Activated CD4-positive, alpha-beta memory T cell treated with anti-CD3 and anti-CD28 coated beads for 36 hours (primary cell): ENCODE data around the gene S100A8. TPM values are rescaled to one million over a fixed set of nuclear protein-coding genes. Genes with fewer than 3 reads are reported as not detected.

ENCODE experiments used
- CTCF ChIA-PET: fragments of 350-600 bp; sonication (Branson Sonifier 250); formaldehyde crosslinking; loops from one replicate; lab custom pipeline; 2021; ENCODE audit warnings: antibody characterized with exemption, inconsistent platforms; lab: Charles Lee
- POLR2A ChIA-PET: fragments of 350-600 bp; sonication (Branson Sonifier 250); formaldehyde crosslinking; loops from one replicate; lab custom pipeline; 2021; ENCODE audit warnings: antibody characterized with exemption; lab: Charles Lee
- DNase-seq: peaks from one replicate; pipeline ENCODE4 v3.0.0-alpha.2; 2020
- H3K27ac Mint-ChIP-seq: one replicate; pipeline ENCODE4 v1.8.0; 2021; ENCODE audit warnings: mixed read lengths
- H3K27me3 Mint-ChIP-seq: one replicate; pipeline ENCODE4 v1.8.0; 2021; ENCODE audit warnings: mixed read lengths
- H3K36me3 Mint-ChIP-seq: one replicate; pipeline ENCODE4 v1.8.0; 2021; ENCODE audit warnings: mixed read lengths
- H3K4me1 Mint-ChIP-seq: one replicate; pipeline ENCODE4 v1.8.0; 2021; ENCODE audit warnings: low read depth, mixed read lengths
- H3K4me3 Mint-ChIP-seq: one replicate; pipeline ENCODE4 v1.8.0; 2021; ENCODE audit warnings: mild to moderate bottlenecking, mixed read lengths
- H3K9me3 Mint-ChIP-seq: one replicate; pipeline ENCODE4 v1.8.0; 2021; ENCODE audit warnings: mixed read lengths
- intact Hi-C: fragments of 100-400 bp; cut with micrococcal nuclease; formaldehyde crosslinking; loops from one replicate; pipeline ENCODE4 v1.15.1; 2023
- total RNA-seq, 2 experiments: library from RNA; stranded (reverse); gene quantifications; one replicate each; pipeline ENCODE4 v1.2.3, GENCODE V29; 2021

Gene S100A8
- total RNA-seq: not detected

DNA sequence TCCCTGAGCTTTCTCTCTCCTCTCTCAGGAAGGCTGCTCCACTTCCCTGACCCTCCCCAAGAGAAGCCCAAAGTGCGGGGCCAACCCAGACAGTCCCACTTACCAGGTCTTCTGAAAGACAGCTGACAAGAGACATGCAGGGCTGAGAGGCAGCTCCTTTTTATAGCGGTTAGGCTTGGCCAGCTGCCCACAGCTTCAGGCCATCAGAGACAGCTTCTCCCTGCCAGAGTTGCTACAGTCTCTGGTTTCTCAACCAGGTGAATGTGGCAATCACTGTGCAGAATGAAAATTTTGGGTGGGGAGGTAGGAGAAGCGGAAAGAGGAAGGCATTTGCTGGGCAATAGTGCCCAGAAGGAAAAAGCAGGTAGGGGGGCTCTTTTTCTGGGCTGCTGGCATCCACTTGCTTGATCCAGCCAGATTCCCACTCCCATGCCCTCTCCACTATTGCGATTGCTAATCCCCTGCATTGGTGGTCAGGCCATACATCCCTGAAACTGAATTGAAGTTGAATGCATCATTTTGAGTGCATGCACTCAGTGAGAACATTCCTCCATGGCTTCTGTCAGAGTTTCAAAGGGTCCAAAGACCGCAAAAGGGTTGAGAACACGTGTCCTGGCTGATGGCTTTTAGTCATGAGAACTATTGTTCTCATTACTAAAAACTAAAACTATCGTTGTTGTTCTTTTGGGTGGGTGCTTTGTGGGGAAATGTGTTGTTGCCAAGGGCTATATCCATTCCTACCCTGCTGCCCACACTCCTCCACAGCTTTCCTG, at the start of gene S100A8:
TSS of gene S100A8 (minus strand) at position 136 of the 773 bp plus-strand sequence. CDS start 538 bp downstream, outside the sequence.
- no peaks in the 10 kb centered on the region for H3K36me3 Mint-ChIP-seq
- CTCF ChIA-PET: no interaction called here
- no peaks in the 10 kb centered on the region for H3K9me3 Mint-ChIP-seq

DNA sequence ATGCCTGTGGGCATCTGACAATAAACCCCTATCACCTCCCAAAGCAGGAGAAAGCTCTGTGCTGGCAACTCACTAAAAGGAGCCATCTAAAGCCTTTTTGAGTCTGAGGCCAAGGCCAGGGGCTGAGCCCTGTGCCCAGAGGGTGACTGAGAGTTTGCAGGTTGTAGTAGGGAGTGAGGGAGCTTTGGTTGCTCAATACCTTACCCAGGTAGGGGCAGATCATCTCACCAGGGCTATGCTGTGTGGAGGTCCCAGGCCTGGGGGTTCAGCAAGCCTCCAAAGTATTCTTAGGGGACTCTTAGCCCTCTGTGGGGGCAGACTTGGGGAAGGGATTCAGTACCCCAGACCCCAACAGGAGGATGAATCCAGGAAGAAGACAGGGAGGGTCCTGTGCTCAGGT, 48.4 kb upstream of the S100A8 start:
- DNase-seq: no peak
- Mint-ChIP-seq H3K27me3 (peaks cover 16% of the 10 kb centered on the region), H3K4me3 (no peak overlapping the region), H3K9me3 (no peaks in the 10 kb centered on the region), H3K4me1 (no peaks in the 10 kb centered on the region), H3K27ac (no peak overlapping the region), H3K36me3 (no peaks in the 10 kb centered on the region)
- intact Hi-C loops: no loop called here
- CTCF ChIA-PET: no interaction called here
- POLR2A ChIA-PET: no interaction called here

More for the DNA sequence above, at the start of gene S100A8:
- H3K27ac Mint-ChIP-seq: no peak within 1 kb of the TSS
- H3K27me3 Mint-ChIP-seq: peaks cover 14% of the 10 kb centered on the region
- intact Hi-C loops: no loop called here
- DNase-seq: no peak
- H3K4me3 Mint-ChIP-seq: no peak within 1 kb of the TSS
- POLR2A ChIA-PET: no interaction called here
- peaks cover 6% of the 10 kb centered on the region for H3K4me1 Mint-ChIP-seq

DNA sequence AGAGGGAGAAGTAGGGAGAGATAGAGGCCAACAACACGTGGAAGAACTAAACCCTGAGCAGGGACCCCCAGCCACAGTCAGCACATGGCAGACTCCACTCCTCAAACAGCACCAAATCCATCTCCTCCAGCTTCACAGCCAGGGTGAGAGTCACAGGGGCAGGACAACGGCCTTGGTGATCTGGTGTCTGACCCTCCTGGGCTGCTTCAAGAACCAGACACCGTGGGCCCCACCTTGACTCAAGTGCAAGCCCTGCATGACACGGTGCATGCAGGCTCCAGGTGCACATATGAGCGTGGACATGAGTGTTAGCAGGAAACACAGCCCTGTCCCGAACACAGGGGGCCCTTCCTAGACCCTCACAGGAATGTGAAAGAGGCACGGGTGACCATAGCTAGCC, 47.7 kb upstream of the S100A8 start:
- intact Hi-C loops: no loop called here
- no peak for DNase-seq
- Mint-ChIP-seq H3K27ac (no peak overlapping the region), H3K9me3 (no peaks in the 10 kb centered on the region), H3K4me3 (no peak overlapping the region), H3K27me3 (peaks cover 11% of the 10 kb centered on the region), H3K4me1 (no peaks in the 10 kb centered on the region), H3K36me3 (no peaks in the 10 kb centered on the region)
- ChIA-PET POLR2A (no interaction called here), CTCF (no interaction called here)

DNA sequence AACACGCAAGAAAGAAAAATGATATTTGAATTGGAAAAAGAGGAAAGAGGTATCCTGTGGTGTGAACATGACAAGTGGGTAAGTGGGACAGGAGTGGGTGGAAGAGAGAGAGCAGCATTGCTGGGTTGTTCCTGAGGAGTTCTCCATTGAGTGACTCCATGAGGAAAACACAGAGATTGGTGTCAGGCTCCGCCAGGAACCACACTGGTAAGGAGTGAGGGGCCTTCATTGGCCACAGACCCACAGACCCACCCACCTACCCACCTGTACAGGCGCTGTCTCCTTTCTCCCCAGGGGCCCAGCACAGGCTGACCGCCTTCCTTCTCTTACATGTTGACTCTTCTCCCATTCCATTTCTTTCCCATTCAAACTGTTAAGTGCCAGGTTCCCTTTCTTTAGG, 46.4 kb upstream of the S100A8 start:
- ChIA-PET CTCF (no interaction called here), POLR2A (no interaction called here)
- intact Hi-C loops: no loop called here
- DNase-seq: no peak
- Mint-ChIP-seq H3K36me3 (no peaks in the 10 kb centered on the region), H3K9me3 (no peaks in the 10 kb centered on the region), H3K4me1 (no peaks in the 10 kb centered on the region), H3K27ac (no peak overlapping the region), H3K4me3 (no peak overlapping the region), H3K27me3 (peaks cover 8% of the 10 kb centered on the region)

- Mint-ChIP-seq H3K4me1 (no peaks in the 10 kb centered on the region), H3K4me3 (no peak overlapping the region), H3K36me3 (no peaks in the 10 kb centered on the region), H3K27me3 (peaks cover 12% of the 10 kb centered on the region), H3K9me3 (no peaks in the 10 kb centered on the region), H3K27ac (no peak overlapping the region)
- POLR2A ChIA-PET: no interaction called here
- CTCF ChIA-PET: interaction anchor here (1.1 kb wide), 1 partner anchor 50 kb away, joined by 3 read pairs; no protein-coding TSS in a partner anchor
- intact Hi-C loops: no loop called here
- DNase-seq: no peak
Observed at GRCh38 chr1:153434746-153435455, 44.0 kb upstream of the S100A8 start.

DNA sequence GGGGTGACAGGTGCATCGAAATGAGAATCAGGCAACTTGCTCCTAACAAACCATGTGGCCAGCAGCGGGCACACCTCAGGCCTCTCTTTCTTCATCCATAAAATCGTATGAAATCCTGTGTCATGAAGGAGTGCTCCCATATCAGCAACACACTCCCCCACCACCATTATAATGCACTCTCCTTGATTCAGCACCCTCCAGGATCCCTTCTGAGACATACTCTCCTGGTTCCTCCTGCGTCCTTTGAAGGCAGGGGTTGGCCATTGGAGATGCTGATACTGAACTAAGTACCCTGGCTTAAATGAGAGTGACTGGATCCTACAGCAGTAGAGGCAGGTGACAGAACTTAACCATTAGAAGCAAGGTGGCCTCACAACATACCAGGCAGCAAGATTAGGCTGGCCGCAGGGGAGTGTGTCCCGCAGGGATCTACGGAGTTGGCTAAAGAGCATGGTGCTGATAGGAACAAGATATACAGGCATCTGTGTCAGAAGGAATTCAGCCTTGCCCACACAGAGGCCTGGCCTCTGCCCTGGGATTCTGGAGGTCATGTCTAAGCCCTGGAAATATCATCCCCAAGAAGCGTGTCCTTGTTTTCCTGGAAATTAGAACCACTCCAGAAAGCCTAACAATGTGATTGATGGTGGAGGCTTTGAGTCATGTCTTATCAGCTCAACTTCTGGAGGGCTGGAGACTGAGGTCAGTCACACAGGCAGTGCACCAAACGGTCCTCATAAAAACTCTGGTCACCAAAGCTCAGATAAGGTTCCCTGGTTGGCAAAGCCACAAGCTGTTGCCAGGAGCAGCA, 42.2 kb upstream of the S100A8 start:
- no peak for DNase-seq
- peaks cover 8% of the 10 kb centered on the region for H3K27me3 Mint-ChIP-seq
- intact Hi-C loops: no loop called here
- ChIA-PET CTCF (no interaction called here), POLR2A (no interaction called here)
- H3K27ac Mint-ChIP-seq: no peak overlapping the region
- no peaks in the 10 kb centered on the region for H3K4me1 Mint-ChIP-seq
- no peak overlapping the region for H3K4me3 Mint-ChIP-seq
- H3K9me3 Mint-ChIP-seq: no peaks in the 10 kb centered on the region
- H3K36me3 Mint-ChIP-seq: no peaks in the 10 kb centered on the region

DNA sequence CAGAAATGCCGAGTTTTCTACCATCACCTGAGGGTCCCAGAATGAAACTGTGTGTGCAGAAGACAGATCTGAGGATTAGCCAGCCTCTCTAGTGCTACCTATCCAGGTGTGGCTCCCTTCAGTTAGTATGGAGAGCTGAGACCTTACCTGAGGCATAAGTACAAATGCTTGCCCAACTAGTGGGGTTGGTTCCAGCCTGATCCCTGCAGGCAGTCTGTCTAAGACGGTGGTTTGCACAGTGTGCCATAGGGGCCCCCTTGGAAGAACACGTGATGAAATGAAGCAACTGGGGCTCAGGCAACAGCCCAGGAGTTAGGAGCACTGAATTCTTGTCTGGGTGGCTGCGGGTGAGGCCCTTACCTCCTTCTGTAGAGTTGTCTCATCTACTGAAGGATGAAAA, 41.1 kb upstream of the S100A8 start:
- H3K27me3 Mint-ChIP-seq: peaks cover 11% of the 10 kb centered on the region
- POLR2A ChIA-PET: no interaction called here
- CTCF ChIA-PET: interaction anchor here (0.6 kb wide), 1 partner anchor 1253 kb away, joined by 3 read pairs; no protein-coding TSS in a partner anchor
- no peak overlapping the region for H3K27ac Mint-ChIP-seq
- no peaks in the 10 kb centered on the region for H3K36me3 Mint-ChIP-seq
- no peaks in the 10 kb centered on the region for H3K9me3 Mint-ChIP-seq
- no peak for DNase-seq
- intact Hi-C loops: no loop called here
- no peak overlapping the region for H3K4me3 Mint-ChIP-seq
- H3K4me1 Mint-ChIP-seq: no peaks in the 10 kb centered on the region

DNA sequence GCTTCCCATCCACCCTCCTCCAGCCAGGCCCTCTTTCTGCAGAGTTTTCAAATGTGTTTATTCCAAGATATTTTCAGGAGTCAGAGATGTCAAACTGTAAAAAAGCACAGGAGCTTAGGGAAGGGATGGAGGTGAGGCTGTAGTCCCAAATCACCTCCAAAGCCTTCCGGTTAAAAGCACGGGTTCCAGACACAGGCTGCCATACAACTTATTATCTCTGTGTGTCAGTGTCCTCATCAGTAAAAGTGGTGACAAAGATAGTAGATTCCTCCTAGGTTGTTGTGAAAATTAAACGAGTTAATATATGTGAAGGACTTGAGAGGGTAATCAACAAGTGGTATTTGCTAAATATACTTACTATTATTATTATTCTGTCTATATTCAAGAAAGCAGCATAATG, 40.6 kb upstream of the S100A8 start:
- CTCF ChIA-PET: interaction anchor here (0.6 kb wide), 1 partner anchor 1252 kb away, joined by 3 read pairs; no protein-coding TSS in a partner anchor
- Mint-ChIP-seq H3K9me3 (no peaks in the 10 kb centered on the region), H3K27me3 (peaks cover 13% of the 10 kb centered on the region), H3K4me1 (no peaks in the 10 kb centered on the region), H3K27ac (no peak overlapping the region), H3K4me3 (no peak overlapping the region), H3K36me3 (no peaks in the 10 kb centered on the region)
- no peak for DNase-seq
- intact Hi-C loops: no loop called here
- POLR2A ChIA-PET: no interaction called here

DNA sequence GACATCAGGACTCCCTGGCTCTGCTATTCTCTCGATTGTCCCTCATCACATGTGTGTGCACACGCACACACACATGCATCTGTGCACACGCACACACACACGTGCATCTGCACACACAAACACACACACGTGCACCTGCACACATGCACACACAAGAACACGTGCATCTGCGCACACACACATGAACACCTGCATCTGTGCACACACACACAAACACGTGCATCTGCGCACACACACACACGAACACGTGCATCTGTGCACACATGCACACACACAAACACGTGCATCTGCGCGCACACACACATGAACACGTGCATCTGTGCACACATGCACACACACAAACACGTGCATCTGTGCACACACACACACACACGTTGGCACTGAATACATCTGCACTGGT, 40.1 kb upstream of the S100A8 start:
- Mint-ChIP-seq H3K36me3 (no peaks in the 10 kb centered on the region), H3K27ac (no peak overlapping the region), H3K27me3 (peaks cover 13% of the 10 kb centered on the region), H3K4me3 (no peak overlapping the region), H3K9me3 (no peaks in the 10 kb centered on the region), H3K4me1 (no peaks in the 10 kb centered on the region)
- intact Hi-C loops: no loop called here
- ChIA-PET CTCF (no interaction called here), POLR2A (no interaction called here)
- no peak for DNase-seq

- ChIA-PET POLR2A (no interaction called here), CTCF (no interaction called here)
- H3K36me3 Mint-ChIP-seq: no peaks in the 10 kb centered on the region
- intact Hi-C loops: no loop called here
- no peak overlapping the region for H3K27ac Mint-ChIP-seq
- H3K4me3 Mint-ChIP-seq: no peak overlapping the region
- H3K4me1 Mint-ChIP-seq: no peaks in the 10 kb centered on the region
- peaks cover 13% of the 10 kb centered on the region for H3K27me3 Mint-ChIP-seq
- no peaks in the 10 kb centered on the region for H3K9me3 Mint-ChIP-seq
- DNase-seq: no peak
Observed at GRCh38 chr1:153430561-153430960, 39.7 kb upstream of the S100A8 start.

- Mint-ChIP-seq H3K27me3 (peaks cover 13% of the 10 kb centered on the region), H3K27ac (no peak overlapping the region), H3K9me3 (no peaks in the 10 kb centered on the region), H3K4me1 (no peaks in the 10 kb centered on the region), H3K36me3 (no peaks in the 10 kb centered on the region), H3K4me3 (no peak overlapping the region)
- intact Hi-C loops: no loop called here
- no peak for DNase-seq
- POLR2A ChIA-PET: no interaction called here
- CTCF ChIA-PET: no interaction called here
Observed at GRCh38 chr1:153430166-153430553, 39.3 kb upstream of the S100A8 start.
